SK-N-SH (cell line): ENCODE measurements around the gene SMIM7. TPM values are rescaled to one million over a fixed set of nuclear protein-coding genes. Genes with fewer than 3 reads are reported as not detected.

Source experiments
- CTCF ChIA-PET: fragments of 300-600, 350-600 bp; formaldehyde crosslinking; extraction: SDS; loops from one replicate; lab custom pipeline; 2021; lab: Yijun Ruan, JAX
- POLR2A ChIA-PET: fragments of 350-600 bp; sonication (Branson Sonifier 250); formaldehyde crosslinking; extraction: SDS; loops from one replicate; lab custom pipeline; 2020; ENCODE audit warnings: antibody characterized with exemption, inconsistent platforms; lab: Yijun Ruan, JAX
- DNase-seq: peaks from one replicate; pipeline ENCODE4 v3.0.0; 2012
- H2AFZ ChIP-seq: fragments of 200-600 bp; sonication (generic); 2 replicates; pipeline ENCODE4 v1.8.1; 2016; ENCODE audit warnings: antibody characterized with exemption, mild to moderate bottlenecking, low read depth
- H3F3A ChIP-seq: fragments of 200-600 bp; sonication (generic); replicated peaks from 2 replicates; pipeline ENCODE3; 2016; ENCODE audit warnings: antibody characterized with exemption, mild to moderate bottlenecking; ENCODE audit not compliant: insufficient read depth
- H3K27ac ChIP-seq, 2 experiments: fragments of 200-500 bp in 1 of 2; fragments of 200-600 bp in 1 of 2; sonication (Bioruptor generic) in 1 of 2; sonication (generic), shearing (Covaris generic) in 1 of 2; 2 replicates each; pipeline versions ENCODE4 v1.5.1 to v1.6.1; 2014 to 2016; ENCODE audit warnings: low read depth in 2 of 2, inconsistent platforms in 1 of 2, low read length in 1 of 2, mild to moderate bottlenecking in 1 of 2, mixed read lengths in 1 of 2
- H3K27me3 ChIP-seq: fragments of 200-600 bp; sonication (generic), shearing (Covaris generic); 2 replicates; pipeline ENCODE4 v1.6.1; 2016; ENCODE audit warnings: mixed run types; ENCODE audit not compliant: insufficient read depth
- H3K36me3 ChIP-seq, 2 experiments: fragments of 200-500 bp in 1 of 2; fragments of 200-600 bp in 1 of 2; sonication (Bioruptor generic) in 1 of 2; sonication (generic) in 1 of 2; replicated peaks in 1 of 2; 2 replicates each; pipeline versions ENCODE3 to v1.5.1; 2014 to 2016; ENCODE audit warnings: low read length in 1 of 2, mild to moderate bottlenecking in 1 of 2; ENCODE audit not compliant: insufficient read depth in 2 of 2, control insufficient read depth in 1 of 2
- H3K4me1 ChIP-seq, 2 experiments: fragments of 200-500 bp in 1 of 2; fragments of 200-600 bp in 1 of 2; sonication (Bioruptor generic) in 1 of 2; sonication (generic), shearing (Covaris generic) in 1 of 2; 2 replicates each; pipeline versions ENCODE4 v1.5.1 to v1.6.1; 2014 to 2016; ENCODE audit warnings: low read depth in 1 of 2, low read length in 1 of 2, mixed run types in 1 of 2; ENCODE audit not compliant: insufficient read depth in 2 of 2, control insufficient read depth in 1 of 2
- H3K4me2 ChIP-seq: fragments of 200-600 bp; sonication (generic), shearing (Covaris generic); 2 replicates; pipeline ENCODE4 v1.6.1; 2017; ENCODE audit warnings: mixed run types
- H3K4me3 ChIP-seq, 2 experiments: fragments of 200-500 bp in 1 of 2; fragments of 200-600 bp in 1 of 2; sonication (Bioruptor generic) in 1 of 2; sonication (generic), shearing (Covaris generic) in 1 of 2; 2 replicates each; pipeline versions ENCODE4 v1.5.1 to v1.8.1; 2014 to 2016; ENCODE audit warnings: low read depth in 2 of 2, inconsistent platforms in 1 of 2, low read length in 1 of 2, mild to moderate bottlenecking in 1 of 2, mixed read lengths in 1 of 2, moderate library complexity in 1 of 2
- H3K79me2 ChIP-seq: fragments of 200-600 bp; sonication (generic); 2 replicates; pipeline ENCODE4 v1.8.1; 2017; ENCODE audit warnings: mild to moderate bottlenecking; ENCODE audit not compliant: insufficient read depth
- H3K9ac ChIP-seq: fragments of 200-600 bp; sonication (generic); 2 replicates; pipeline ENCODE4 v1.6.1; 2017; ENCODE audit warnings: mixed run types
- H3K9me2 ChIP-seq: fragments of 200-600 bp; sonication (generic); 2 replicates; pipeline ENCODE4 v1.6.1; 2017; ENCODE audit warnings: mixed run types
- H3K9me3 ChIP-seq: fragments of 200-600 bp; sonication (generic); 2 replicates; pipeline ENCODE4 v1.6.1; 2017; ENCODE audit warnings: mixed run types, mild to moderate bottlenecking, moderate library complexity
- H4K20me1 ChIP-seq: fragments of 200-600 bp; sonication (generic); 2 replicates; pipeline ENCODE4 v1.6.1; 2017; ENCODE audit warnings: mild to moderate bottlenecking, mixed run types; ENCODE audit not compliant: insufficient read depth
- ELF1 ChIP-seq: IDR thresholded peaks from 2 replicates; pipeline ENCODE4 v1.4.0; 2012
- EP300 ChIP-seq, 2 experiments: IDR thresholded peaks; 2 replicates each; pipeline versions ENCODE4 v1.4.0 to v1.6.1; 2012; ENCODE audit warnings: borderline replicate concordance in 1 of 2, low read depth in 1 of 2, low read length in 1 of 2
- EZH2phosphoT487 ChIP-seq: fragments of 200-600 bp; sonication (generic); IDR thresholded peaks from 2 replicates; pipeline ENCODE4 v1.6.1; 2017; ENCODE audit warnings: low read depth, mixed run types, mild to moderate bottlenecking, antibody characterized with exemption, moderate library complexity, borderline replicate concordance
- MAX ChIP-seq: IDR thresholded peaks from 2 replicates; pipeline ENCODE4 v1.4.0; 2012; ENCODE audit warnings: low read depth
- MEF2A ChIP-seq: IDR thresholded peaks from 2 replicates; pipeline ENCODE4 v1.4.0; 2012; ENCODE audit warnings: low read depth, borderline replicate concordance
- MXI1 ChIP-seq: IDR thresholded peaks from 2 replicates; pipeline ENCODE4 v1.6.1; 2012; ENCODE audit warnings: mild to moderate bottlenecking, low read depth, low read length, improper control_type of control experiment
- POLR2AphosphoS5 ChIP-seq: IDR thresholded peaks from 2 replicates; pipeline ENCODE4 v1.6.1; 2012; ENCODE audit warnings: low read depth, low read length
- REST ChIP-seq: IDR thresholded peaks from 2 replicates; pipeline ENCODE4 v1.6.1; 2012; ENCODE audit warnings: mild to moderate bottlenecking, low read depth, low read length, moderate library complexity
- SIN3A ChIP-seq: IDR thresholded peaks from 2 replicates; pipeline ENCODE4 v1.6.1; 2012; ENCODE audit warnings: low read depth, mild to moderate bottlenecking, low read length, moderate library complexity, borderline replicate concordance
- TEAD4 ChIP-seq: IDR thresholded peaks from 2 replicates; pipeline ENCODE4 v1.4.0; 2012; ENCODE audit warnings: mild to moderate bottlenecking, borderline replicate concordance; ENCODE audit not compliant: insufficient read depth
- USF1 ChIP-seq: IDR thresholded peaks from 2 replicates; pipeline ENCODE4 v1.4.0; 2012; ENCODE audit warnings: low read depth, borderline replicate concordance
- WGBS: methylation state at CpG from one replicate; pipeline ENCODE4 v1.1.6; 2017; ENCODE audit warnings: low lambda C conversion rate; 5-methylcytosine and 5-hydroxymethylcytosine counted together
- polyA plus RNA-seq, 3 experiments: library from polyadenylated mRNA; depleted of rRNA; stranded (reverse); fragments of >200 nt; gene quantifications; 2 replicates each; pipeline ENCODE4 v1.2.3, GENCODE V29; 2012

The SMIM7 gene
- polyA plus RNA-seq, 1 of the 3 experiments (the other 2 are of a cell fraction): 74.2 TPM

- POLR2A ChIA-PET: no interaction called here
- peaks cover 7 to 9% of the 10 kb centered on the region in 2 experiments; a peak in 3 of 4 replicates for H3K4me1 ChIP-seq
- TF ChIP-seq USF1 (no peak), EZH2phosphoT487 (no peak), SIN3A (no peak), ELF1 (no peak), MXI1 (no peak), MEF2A (no peak), POLR2AphosphoS5 (no peak), REST (no peak), EP300 (IDR thresholded peaks at IDR 0.05; ENCODE audit: borderline replicate concordance in 1 of 2, low read depth in 1 of 2, low read length in 1 of 2) (no peak), TEAD4 (no peak)
- TF ChIP-seq, all 33 proteins: peak for 0
- no peak for DNase-seq
- Histone ChIP-seq H3K4me3 (no peak overlapping the region), H3K4me2 (no peak overlapping the region), H2AFZ (no peak overlapping the region), H4K20me1 (peaks cover 37% of the 10 kb centered on the region), H3K9ac (no peak overlapping the region), H3F3A (no peaks in the 10 kb centered on the region), H3K36me3 (peaks cover 56 to 63% of the 10 kb centered on the region in 2 experiments), H3K79me2 (peaks cover 77% of the 10 kb centered on the region), H3K9me3 (no peaks in the 10 kb centered on the region), H3K27ac (no peak overlapping the region), H3K9me2 (no peaks in the 10 kb centered on the region), H3K27me3 (no peaks in the 10 kb centered on the region)
- CTCF ChIA-PET: no interaction called here
- 95% methylated on average over 3 of the region's 3 CpGs for WGBS
These were observed 5.3 kb downstream of the SMIM7 start for GRCh38 chr19:16654627-16655026.

GRCh38 chr19:16654140-16654539 lies 5.8 kb downstream of the SMIM7 start:
- Histone ChIP-seq H3K79me2 (peaks cover 74% of the 10 kb centered on the region), H3K4me1 (peaks cover 7% of the 10 kb centered on the region in 2 experiments; a peak in 3 of 4 replicates), H3K9me2 (no peaks in the 10 kb centered on the region), H3F3A (no peaks in the 10 kb centered on the region), H3K4me2 (no peak overlapping the region), H3K36me3 (peaks cover 57 to 68% of the 10 kb centered on the region in 2 experiments), H3K9ac (no peak overlapping the region), H3K27me3 (no peaks in the 10 kb centered on the region), H2AFZ (no peak overlapping the region), H4K20me1 (peaks cover 33% of the 10 kb centered on the region), H3K9me3 (no peaks in the 10 kb centered on the region), H3K4me3 (no peak overlapping the region), H3K27ac (no peak overlapping the region)
- DNase-seq: peak; percentile 58
- TF ChIP-seq USF1 (peak; percentile 81; the same call in 1 of the 2 replicates), MAX (no peak)
- WGBS: 100% methylated on average over 3 of the region's 3 CpGs
- POLR2A ChIA-PET: no interaction called here
- CTCF ChIA-PET: no interaction called here
